SK-N-SH (cell line): ENCODE data around the gene TSPYL1. TPM values are rescaled to one million over a fixed set of nuclear protein-coding genes. Genes with fewer than 3 reads are reported as not detected.
"Not testable (repeated sequence)": the region's sequence is repeated elsewhere in the genome, so short reads cannot be mapped to it uniquely, and the experiment has no call there.

Experiments
- CTCF ChIA-PET: fragments of 300-600, 350-600 bp; formaldehyde crosslinking; extraction: SDS; loops from one replicate; lab custom pipeline; 2021; lab: Yijun Ruan, JAX
- POLR2A ChIA-PET: fragments of 350-600 bp; sonication (Branson Sonifier 250); formaldehyde crosslinking; extraction: SDS; loops from one replicate; lab custom pipeline; 2020; ENCODE audit warnings: antibody characterized with exemption, inconsistent platforms; lab: Yijun Ruan, JAX
- DNase-seq: peaks from one replicate; pipeline ENCODE4 v3.0.0; 2012
- H2AFZ ChIP-seq: fragments of 200-600 bp; sonication (generic); 2 replicates; pipeline ENCODE4 v1.8.1; 2016; ENCODE audit warnings: antibody characterized with exemption, mild to moderate bottlenecking, low read depth
- H3F3A ChIP-seq: fragments of 200-600 bp; sonication (generic); replicated peaks from 2 replicates; pipeline ENCODE3; 2016; ENCODE audit warnings: antibody characterized with exemption, mild to moderate bottlenecking; ENCODE audit not compliant: insufficient read depth
- H3K27ac ChIP-seq, 2 experiments: fragments of 200-500 bp in 1 of 2; fragments of 200-600 bp in 1 of 2; sonication (Bioruptor generic) in 1 of 2; sonication (generic), shearing (Covaris generic) in 1 of 2; 2 replicates each; pipeline versions ENCODE4 v1.5.1 to v1.6.1; 2014 to 2016; ENCODE audit warnings: low read depth in 2 of 2, inconsistent platforms in 1 of 2, low read length in 1 of 2, mild to moderate bottlenecking in 1 of 2, mixed read lengths in 1 of 2
- H3K27me3 ChIP-seq: fragments of 200-600 bp; sonication (generic), shearing (Covaris generic); 2 replicates; pipeline ENCODE4 v1.6.1; 2016; ENCODE audit warnings: mixed run types; ENCODE audit not compliant: insufficient read depth
- H3K36me3 ChIP-seq, 2 experiments: fragments of 200-500 bp in 1 of 2; fragments of 200-600 bp in 1 of 2; sonication (Bioruptor generic) in 1 of 2; sonication (generic) in 1 of 2; replicated peaks in 1 of 2; 2 replicates each; pipeline versions ENCODE3 to v1.5.1; 2014 to 2016; ENCODE audit warnings: low read length in 1 of 2, mild to moderate bottlenecking in 1 of 2; ENCODE audit not compliant: insufficient read depth in 2 of 2, control insufficient read depth in 1 of 2
- H3K4me1 ChIP-seq, 2 experiments: fragments of 200-500 bp in 1 of 2; fragments of 200-600 bp in 1 of 2; sonication (Bioruptor generic) in 1 of 2; sonication (generic), shearing (Covaris generic) in 1 of 2; 2 replicates each; pipeline versions ENCODE4 v1.5.1 to v1.6.1; 2014 to 2016; ENCODE audit warnings: low read depth in 1 of 2, low read length in 1 of 2, mixed run types in 1 of 2; ENCODE audit not compliant: insufficient read depth in 2 of 2, control insufficient read depth in 1 of 2
- H3K4me2 ChIP-seq: fragments of 200-600 bp; sonication (generic), shearing (Covaris generic); 2 replicates; pipeline ENCODE4 v1.6.1; 2017; ENCODE audit warnings: mixed run types
- H3K4me3 ChIP-seq, 2 experiments: fragments of 200-500 bp in 1 of 2; fragments of 200-600 bp in 1 of 2; sonication (Bioruptor generic) in 1 of 2; sonication (generic), shearing (Covaris generic) in 1 of 2; 2 replicates each; pipeline versions ENCODE4 v1.5.1 to v1.8.1; 2014 to 2016; ENCODE audit warnings: low read depth in 2 of 2, inconsistent platforms in 1 of 2, low read length in 1 of 2, mild to moderate bottlenecking in 1 of 2, mixed read lengths in 1 of 2, moderate library complexity in 1 of 2
- H3K79me2 ChIP-seq: fragments of 200-600 bp; sonication (generic); 2 replicates; pipeline ENCODE4 v1.8.1; 2017; ENCODE audit warnings: mild to moderate bottlenecking; ENCODE audit not compliant: insufficient read depth
- H3K9ac ChIP-seq: fragments of 200-600 bp; sonication (generic); 2 replicates; pipeline ENCODE4 v1.6.1; 2017; ENCODE audit warnings: mixed run types
- H3K9me2 ChIP-seq: fragments of 200-600 bp; sonication (generic); 2 replicates; pipeline ENCODE4 v1.6.1; 2017; ENCODE audit warnings: mixed run types
- H3K9me3 ChIP-seq: fragments of 200-600 bp; sonication (generic); 2 replicates; pipeline ENCODE4 v1.6.1; 2017; ENCODE audit warnings: mixed run types, mild to moderate bottlenecking, moderate library complexity
- H4K20me1 ChIP-seq: fragments of 200-600 bp; sonication (generic); 2 replicates; pipeline ENCODE4 v1.6.1; 2017; ENCODE audit warnings: mild to moderate bottlenecking, mixed run types; ENCODE audit not compliant: insufficient read depth
- CHD2 ChIP-seq: fragments of 150-350 bp; IDR thresholded peaks from 2 replicates; pipeline ENCODE4 v1.6.1; 2018; ENCODE audit warnings: low read length; ENCODE audit not compliant: partially characterized antibody
- ELF1 ChIP-seq: IDR thresholded peaks from 2 replicates; pipeline ENCODE4 v1.4.0; 2012
- EP300 ChIP-seq, 2 experiments: IDR thresholded peaks; 2 replicates each; pipeline versions ENCODE4 v1.4.0 to v1.6.1; 2012; ENCODE audit warnings: borderline replicate concordance in 1 of 2, low read depth in 1 of 2, low read length in 1 of 2
- JUND ChIP-seq: IDR thresholded peaks from 2 replicates; pipeline ENCODE4 v1.4.0; 2012
- MEF2A ChIP-seq: IDR thresholded peaks from 2 replicates; pipeline ENCODE4 v1.4.0; 2012; ENCODE audit warnings: low read depth, borderline replicate concordance
- NRF1 ChIP-seq: IDR thresholded peaks from 2 replicates; pipeline ENCODE4 v1.6.1; 2012; ENCODE audit warnings: low read depth, mild to moderate bottlenecking, low read length
- RFX5 ChIP-seq: IDR thresholded peaks from 2 replicates; pipeline ENCODE4 v1.6.1; 2012; ENCODE audit warnings: mild to moderate bottlenecking, improper control_type of control experiment, low read length
- RXRA ChIP-seq: IDR thresholded peaks from 2 replicates; pipeline ENCODE4 v1.4.0; 2012; ENCODE audit warnings: low read depth, mild to moderate bottlenecking, borderline replicate concordance
- WGBS: methylation state at CpG from one replicate; pipeline ENCODE4 v1.1.6; 2017; ENCODE audit warnings: low lambda C conversion rate; 5-methylcytosine and 5-hydroxymethylcytosine counted together
- polyA plus RNA-seq, 3 experiments: library from polyadenylated mRNA; depleted of rRNA; stranded (reverse); fragments of >200 nt; gene quantifications; 2 replicates each; pipeline ENCODE4 v1.2.3, GENCODE V29; 2012
- TF ChIP-seq, protein P1 (sequence below): IDR thresholded peaks from 2 replicates; pipeline ENCODE4 v1.4.0; 2012; ENCODE audit warnings: low read depth, borderline replicate concordance
- TF ChIP-seq, protein P2 (sequence below): IDR thresholded peaks from 2 replicates; pipeline ENCODE4 v1.4.0; 2012; ENCODE audit warnings: low read depth
- TF ChIP-seq, protein P3 (sequence below): fragments of 150-350 bp; IDR thresholded peaks from 2 replicates; pipeline ENCODE4 v1.6.1; 2017; ENCODE audit warnings: antibody characterized with exemption, low read length, low read depth, borderline replicate concordance

TSPYL1 gene
- polyA plus RNA-seq, 1 of the 3 experiments (the other 2 are of a cell fraction): 27.9 TPM

DNA sequence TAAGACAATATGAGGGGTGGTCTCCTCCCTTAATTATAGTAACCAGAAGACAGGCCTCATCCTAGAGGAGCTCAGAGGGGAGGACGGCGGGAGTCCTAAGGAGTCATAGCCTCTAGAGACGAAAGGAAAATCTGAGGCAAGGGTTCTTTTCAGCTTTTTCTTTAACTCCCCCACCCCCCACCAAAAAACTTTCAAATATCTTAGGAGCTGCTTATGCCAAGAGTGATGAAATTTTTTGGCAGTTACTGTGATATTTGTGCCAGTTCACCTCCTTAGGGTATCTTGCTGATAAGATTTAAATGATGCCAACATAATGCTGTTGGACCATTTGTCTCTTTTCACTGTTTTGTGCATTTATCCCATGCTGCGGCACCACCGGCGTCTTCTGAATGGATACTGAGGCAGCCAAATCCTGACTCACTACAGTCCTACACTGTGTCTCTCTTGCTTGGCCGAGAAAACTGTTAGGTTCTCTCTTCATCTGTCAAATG lies 46.5 kb upstream of the TSPYL1 start:
- Histone ChIP-seq H3K36me3 (no peaks in the 10 kb centered on the region), H3K27ac (no peak overlapping the region), H3K4me3 (no peak overlapping the region), H3K9me2 (no peaks in the 10 kb centered on the region), H3F3A (no peaks in the 10 kb centered on the region), H3K79me2 (no peaks in the 10 kb centered on the region)
- CTCF ChIA-PET: no interaction called here
- no peak for DNase-seq
- WGBS: 85% methylated on average over 7 of the region's 7 CpGs
- TF ChIP-seq, protein P1, sequence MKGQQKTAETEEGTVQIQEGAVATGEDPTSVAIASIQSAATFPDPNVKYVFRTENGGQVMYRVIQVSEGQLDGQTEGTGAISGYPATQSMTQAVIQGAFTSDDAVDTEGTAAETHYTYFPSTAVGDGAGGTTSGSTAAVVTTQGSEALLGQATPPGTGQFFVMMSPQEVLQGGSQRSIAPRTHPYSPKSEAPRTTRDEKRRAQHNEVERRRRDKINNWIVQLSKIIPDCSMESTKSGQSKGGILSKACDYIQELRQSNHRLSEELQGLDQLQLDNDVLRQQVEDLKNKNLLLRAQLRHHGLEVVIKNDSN: no peak
- no peak for TF ChIP-seq ELF1
- TF ChIP-seq, protein P2, sequence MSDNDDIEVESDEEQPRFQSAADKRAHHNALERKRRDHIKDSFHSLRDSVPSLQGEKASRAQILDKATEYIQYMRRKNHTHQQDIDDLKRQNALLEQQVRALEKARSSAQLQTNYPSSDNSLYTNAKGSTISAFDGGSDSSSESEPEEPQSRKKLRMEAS: no peak
- TF ChIP-seq MEF2A: no peak
- TF ChIP-seq, protein P3, sequence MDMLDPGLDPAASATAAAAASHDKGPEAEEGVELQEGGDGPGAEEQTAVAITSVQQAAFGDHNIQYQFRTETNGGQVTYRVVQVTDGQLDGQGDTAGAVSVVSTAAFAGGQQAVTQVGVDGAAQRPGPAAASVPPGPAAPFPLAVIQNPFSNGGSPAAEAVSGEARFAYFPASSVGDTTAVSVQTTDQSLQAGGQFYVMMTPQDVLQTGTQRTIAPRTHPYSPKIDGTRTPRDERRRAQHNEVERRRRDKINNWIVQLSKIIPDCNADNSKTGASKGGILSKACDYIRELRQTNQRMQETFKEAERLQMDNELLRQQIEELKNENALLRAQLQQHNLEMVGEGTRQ: no peak
- TF ChIP-seq RXRA: no peak
- no peak for TF ChIP-seq RFX5
- no peak for TF ChIP-seq NRF1
- no peak for TF ChIP-seq CHD2
- no peak for TF ChIP-seq JUND
- TF ChIP-seq EP300 (IDR thresholded peaks at IDR 0.05; ENCODE audit: borderline replicate concordance in 1 of 2, low read depth in 1 of 2, low read length in 1 of 2): no peak
- TF ChIP-seq, all 33 proteins: peak for 0
- Histone ChIP-seq H3K4me1 (peaks cover 0 to 5% of the 10 kb centered on the region in 2 experiments; a peak in 1 of 4 replicates), H3K9ac (no peak overlapping the region), H4K20me1 (no peaks in the 10 kb centered on the region), H3K9me3 (no peaks in the 10 kb centered on the region), H3K4me2 (no peak overlapping the region), H2AFZ (no peak overlapping the region), H3K27me3 (no peaks in the 10 kb centered on the region)
- POLR2A ChIA-PET: no interaction called here

DNA sequence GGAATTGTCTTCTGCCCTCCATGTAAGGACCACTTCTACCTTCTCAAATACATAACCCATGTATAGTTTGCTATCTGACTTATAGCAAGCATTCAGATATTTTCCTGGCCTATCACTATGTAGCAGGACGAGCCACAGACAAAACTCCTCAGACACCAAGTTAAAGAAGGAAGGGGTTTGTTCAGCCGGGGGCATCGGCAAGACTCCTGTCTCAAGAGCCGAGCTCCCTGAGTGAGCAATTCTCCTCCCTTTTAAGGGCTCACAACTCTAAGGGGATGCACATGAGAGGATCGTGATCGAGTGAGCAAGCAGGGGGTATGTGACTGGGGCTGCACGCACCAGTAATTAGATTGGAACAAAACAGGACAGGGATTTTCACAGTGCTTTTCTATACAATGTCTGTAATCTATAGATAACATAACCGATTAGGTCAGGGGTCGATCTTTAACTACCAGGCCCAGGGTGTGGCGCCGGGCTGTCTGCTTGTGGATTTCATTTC lies 46.0 kb upstream of the TSPYL1 start:
- H3K27me3 ChIP-seq, H3K27ac ChIP-seq, H3K9ac ChIP-seq, H3K36me3 ChIP-seq, DNase-seq, H4K20me1 ChIP-seq, H3K79me2 ChIP-seq, H3K9me3 ChIP-seq, POLR2A ChIA-PET, H3K4me2 ChIP-seq, H3K9me2 ChIP-seq, H3F3A ChIP-seq, H2AFZ ChIP-seq, H3K4me1 ChIP-seq, CTCF ChIA-PET, H3K4me3 ChIP-seq: not testable (repeated sequence)
- 92% methylated on average over 11 of the region's 11 CpGs for WGBS
